ENCODE data around the gene HVCN1.

The HVCN1 gene

GRCh38 chr12:110699591-110700445 lies 10.9 kb upstream of the HVCN1 start:
- DNase-seq (ENCODE audit: low read depth), result no peak

DNA sequence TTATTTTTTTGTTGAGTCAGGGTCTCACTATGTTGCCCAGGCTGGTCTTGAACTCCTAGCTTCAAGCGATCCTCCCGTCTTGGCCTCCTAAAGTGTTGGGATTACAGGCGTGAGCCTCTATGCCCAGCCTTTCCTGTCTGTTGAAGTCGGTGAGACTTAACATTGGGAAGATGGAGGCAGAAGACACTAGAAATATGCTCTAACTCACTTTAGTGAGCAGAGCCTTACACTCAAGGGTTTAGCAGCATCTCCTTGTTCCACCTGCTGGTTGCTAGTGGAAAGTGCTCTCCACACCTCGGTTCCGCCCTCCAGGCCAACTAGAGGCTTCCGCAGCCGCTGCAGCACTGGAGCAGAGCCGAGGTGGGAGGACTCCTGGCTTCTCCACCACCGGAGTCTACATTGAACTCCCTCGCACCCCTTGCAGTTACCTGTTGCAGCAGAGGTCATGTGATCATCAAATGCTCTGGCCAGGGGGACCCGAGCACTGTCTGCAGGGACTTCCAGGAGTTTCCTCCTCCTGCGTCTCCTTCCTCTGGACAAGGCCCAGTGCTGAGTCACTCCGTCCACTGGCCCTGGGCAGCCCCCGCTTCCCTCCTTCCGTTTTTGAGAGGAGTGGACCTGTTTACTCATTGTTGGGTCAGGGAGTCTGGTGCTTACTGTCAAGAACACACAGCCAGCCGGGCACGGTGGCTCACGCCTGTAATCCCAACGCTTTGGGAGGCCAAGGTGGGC lies 9.4 kb upstream of the HVCN1 start:
- DNase-seq (ENCODE audit: low read depth), result peak; percentile 31

- no peak for DNase-seq (ENCODE audit: low read depth)
Measured at GRCh38 chr12:110697236-110697635, 8.3 kb upstream of the HVCN1 start.

DNA sequence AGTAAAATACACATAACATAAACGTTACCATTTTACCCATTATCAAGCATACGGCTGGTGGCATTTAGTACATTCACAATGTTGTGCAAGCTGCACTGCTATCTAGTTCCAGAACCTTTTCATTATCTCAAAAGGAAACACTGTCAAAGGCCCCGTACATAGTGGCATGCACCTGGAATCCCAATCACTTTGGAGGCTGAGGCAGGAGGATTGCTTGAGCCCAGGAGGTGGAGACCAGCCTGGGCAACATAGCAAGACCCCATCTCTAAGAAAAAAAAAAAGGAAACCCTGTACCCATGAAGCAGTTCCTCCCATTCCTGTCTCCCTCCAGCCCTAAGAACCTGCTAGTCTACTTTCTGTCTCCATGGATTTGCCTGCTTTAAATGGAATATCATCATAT lies 7.4 kb upstream of the HVCN1 start:
- no peak for DNase-seq (ENCODE audit: low read depth)

- no peak for DNase-seq (ENCODE audit: low read depth)
Measured at GRCh38 chr12:110694330-110694901, 5.5 kb upstream of the HVCN1 start.

GRCh38 chr12:110693731-110694130 lies 4.8 kb upstream of the HVCN1 start:
- DNase-seq (ENCODE audit: low read depth), result no peak

- no peak for DNase-seq (ENCODE audit: low read depth)
Measured at GRCh38 chr12:110690127-110690430, 1.2 kb upstream of the HVCN1 start.

- no peak for DNase-seq (ENCODE audit: low read depth)
Measured at GRCh38 chr12:110689281-110690126, 589 bp upstream of the HVCN1 start.

DNA sequence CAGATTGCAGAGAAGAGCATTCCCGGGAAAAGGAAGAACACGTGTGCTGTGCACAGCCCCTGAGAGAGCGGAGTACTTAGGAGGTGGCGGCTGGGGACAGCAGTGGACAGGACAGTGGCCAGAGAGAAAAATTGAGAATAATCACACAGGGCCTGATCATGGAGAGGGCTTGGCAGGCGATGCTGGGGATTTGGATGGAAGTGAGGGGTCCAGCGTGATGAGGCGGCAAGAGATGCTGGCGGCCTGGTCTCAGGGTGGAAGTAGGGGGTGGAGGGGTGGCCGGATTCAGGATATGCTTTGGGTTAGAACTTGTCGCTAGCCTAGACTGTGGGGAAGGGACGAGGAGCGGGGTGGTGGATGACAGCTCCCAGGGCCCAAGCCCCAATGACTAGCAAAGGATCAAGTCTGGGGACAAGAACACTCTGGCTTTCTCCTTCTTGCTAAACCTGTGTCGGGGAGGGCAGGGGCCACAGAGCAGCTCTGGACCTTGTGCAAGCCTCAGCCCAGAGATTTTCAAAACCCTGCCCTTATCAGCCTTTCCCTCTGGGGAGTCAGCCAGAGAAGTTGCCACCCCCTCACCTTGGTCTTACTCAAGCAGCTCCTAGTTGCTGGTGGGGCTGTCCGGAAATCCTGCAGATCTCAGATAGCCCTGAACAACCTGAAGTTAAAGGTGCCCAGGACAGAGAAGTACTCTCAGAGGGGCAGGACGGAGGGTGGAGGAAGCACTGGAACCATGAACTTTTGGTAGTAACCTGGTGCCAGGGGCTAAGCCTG lies 1.3 kb downstream of the HVCN1 start:
- no peak for DNase-seq (ENCODE audit: low read depth)

GRCh38 chr12:110686294-110686903 lies 2.5 kb downstream of the HVCN1 start:
- no peak for DNase-seq (ENCODE audit: low read depth)

DNA sequence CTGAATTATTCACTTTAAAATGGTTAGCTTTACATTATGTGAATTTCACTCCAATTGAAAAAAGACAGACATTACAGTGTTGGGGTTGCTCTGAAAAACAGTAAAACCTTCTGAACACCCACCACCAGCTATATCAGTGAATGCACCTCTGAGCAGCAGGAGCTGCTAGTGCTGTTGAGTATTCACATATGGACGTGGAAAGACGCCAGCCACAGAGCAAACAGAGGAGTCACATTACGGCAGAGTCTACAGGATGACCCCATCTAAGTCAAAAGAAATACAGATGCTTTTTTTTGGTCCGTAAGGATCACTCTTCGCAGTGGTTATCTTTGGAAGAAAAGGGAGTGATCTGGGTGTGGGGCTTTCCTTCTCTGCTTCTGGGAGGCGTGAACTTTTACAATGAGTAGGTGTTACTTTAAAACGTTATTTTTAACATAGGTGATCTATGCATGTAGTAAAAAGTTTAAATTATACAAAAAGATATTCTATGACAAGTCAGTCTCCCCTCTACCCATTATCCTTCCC lies 4.5 kb downstream of the HVCN1 start:
- DNase-seq (ENCODE audit: low read depth), result no peak

DNA sequence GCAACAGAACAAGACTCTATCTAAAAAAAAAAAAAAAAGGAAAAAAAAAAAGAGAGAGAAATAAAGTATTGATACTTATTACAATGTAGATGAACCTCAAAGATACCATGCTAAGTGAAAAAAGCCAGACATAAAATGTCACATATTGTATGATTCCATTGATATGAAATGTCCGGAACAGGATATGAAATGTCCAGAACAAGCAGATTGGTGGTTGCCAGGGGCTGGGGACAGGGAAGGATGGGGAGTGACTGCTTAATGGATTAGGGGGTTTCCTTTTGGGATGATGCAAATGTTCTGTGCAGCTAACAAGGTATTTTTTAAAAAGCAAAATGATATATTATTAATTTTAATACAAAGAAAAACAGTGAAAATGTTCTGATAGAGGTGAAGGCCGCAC lies 5.0 kb downstream of the HVCN1 start:
- DNase-seq (ENCODE audit: low read depth), result no peak

DNA sequence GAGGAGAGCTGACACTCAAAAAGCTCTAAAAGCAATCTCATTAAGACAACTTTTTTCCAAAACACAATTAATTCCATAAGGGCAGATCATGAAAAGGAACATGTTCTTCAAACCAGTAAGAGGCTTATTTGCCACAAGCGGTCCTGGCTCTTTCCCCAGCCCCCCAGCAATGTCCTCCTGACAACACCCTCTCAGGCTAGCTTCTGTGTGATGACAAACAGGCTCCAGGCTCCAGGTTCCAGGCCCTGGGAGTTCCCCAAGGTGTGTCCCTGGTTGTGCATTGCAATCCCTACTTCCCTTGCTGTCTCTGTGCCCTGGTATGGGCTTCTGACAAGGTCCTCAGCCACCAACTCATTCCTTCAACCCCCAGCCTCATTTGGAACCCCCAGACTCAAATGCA lies 8.9 kb downstream of the HVCN1 start:
- DNase-seq (ENCODE audit: low read depth), result no peak

DNA sequence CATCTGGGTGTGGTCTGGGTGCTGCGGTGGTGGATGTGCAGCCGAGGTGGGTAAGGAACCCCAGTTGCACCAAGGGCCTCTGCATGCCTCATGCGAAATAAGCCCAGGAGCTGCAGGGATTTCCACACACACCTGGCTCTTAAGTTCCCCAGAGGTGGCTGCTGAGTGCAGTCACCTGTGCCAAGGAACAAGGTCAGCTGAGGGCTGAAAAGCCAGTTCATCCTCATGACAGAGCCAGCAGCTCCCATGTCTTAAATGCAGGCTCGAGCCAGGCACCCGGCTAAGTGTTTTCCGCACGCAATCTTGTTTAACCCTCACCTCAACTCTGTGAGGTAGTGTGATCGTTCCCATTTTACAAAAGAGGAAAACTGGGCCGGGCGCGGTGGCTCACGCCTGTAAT lies 9.7 kb downstream of the HVCN1 start:
- DNase-seq (ENCODE audit: low read depth), result no peak

GRCh38 chr12:110677982-110678381 lies 10.9 kb downstream of the HVCN1 start:
- no peak for DNase-seq (ENCODE audit: low read depth)

GRCh38 chr12:110677206-110677911 lies 11.6 kb downstream of the HVCN1 start:
- no peak for DNase-seq (ENCODE audit: low read depth)

DNA sequence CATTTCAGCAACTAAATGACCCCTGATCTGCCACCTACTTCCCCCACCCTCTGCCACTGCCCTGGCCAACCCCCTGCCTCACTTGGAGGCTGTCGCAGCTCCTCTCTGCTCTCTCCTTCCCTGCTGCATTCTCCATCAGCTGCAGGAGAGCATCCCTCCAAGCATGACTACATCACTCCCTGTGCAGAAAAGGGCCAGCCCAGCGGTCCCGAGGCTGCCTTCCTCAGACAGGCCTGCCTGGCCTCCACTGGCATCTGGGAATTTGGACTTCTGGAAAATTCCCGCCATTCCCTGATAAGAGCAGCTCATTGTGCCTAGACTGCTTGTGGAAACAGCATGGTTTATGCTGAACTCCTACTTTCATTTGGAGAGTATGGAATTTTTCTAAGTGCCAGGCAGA lies 12.7 kb downstream of the HVCN1 start:
- no peak for DNase-seq (ENCODE audit: low read depth)

- DNase-seq (ENCODE audit: low read depth), result no peak
Measured at GRCh38 chr12:110670161-110670701, 18.7 kb downstream of the HVCN1 start.

- no peak for DNase-seq (ENCODE audit: low read depth)
Measured at GRCh38 chr12:110669193-110669502, 19.8 kb downstream of the HVCN1 start.

Measured in GM04503 (cell line).